ENCODE results near the gene FOXN3. TPM values are rescaled to one million over a fixed set of nuclear protein-coding genes. Genes with fewer than 3 reads are reported as not detected.

FOXN3 gene
- total RNA-seq, 2 experiments from 2014 or later, result 124 to 127 TPM

DNA sequence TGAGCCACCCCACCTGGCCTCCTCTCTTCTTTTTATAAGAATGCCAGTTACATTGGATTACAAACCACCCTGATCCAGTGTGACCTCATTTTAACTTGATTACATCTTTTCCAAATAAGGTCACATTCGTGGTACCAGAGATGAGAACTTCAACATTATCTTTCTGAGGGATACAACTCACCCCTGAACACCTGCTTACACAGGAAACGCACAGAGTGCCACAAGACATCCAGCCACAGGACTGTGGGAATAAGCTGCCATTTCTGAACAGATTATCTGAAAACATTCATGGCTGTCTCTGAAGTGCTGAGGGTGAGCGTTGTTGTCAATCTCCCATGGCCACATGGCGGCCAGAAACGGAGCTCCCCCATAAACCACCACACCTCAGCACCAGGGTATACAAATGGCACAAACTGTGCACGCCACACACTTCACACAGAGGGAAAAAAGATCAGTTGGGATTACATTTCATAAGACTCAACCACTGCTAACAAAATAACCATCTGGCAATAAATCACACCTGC, 23.7 kb downstream of the FOXN3 start:
- Histone ChIP-seq H3K9me3 (ENCODE audit: control insufficient read depth in 1 of 2, insufficient read depth in 1 of 2, low read length in 2 of 2) (no peaks in the 10 kb centered on the region), H3K4me1 (ENCODE audit: insufficient read depth, low read length) (peaks cover 20% of the 10 kb centered on the region), H3K36me3 (ENCODE audit: insufficient read depth, low read length) (peaks cover 4% of the 10 kb centered on the region), H3K4me3 (ENCODE audit: low read length) (no peak overlapping the region), H3K27ac (ENCODE audit: low read depth in 1 of 2, low read length in 2 of 2) (no peak overlapping the region), H3K27me3 (ENCODE audit: control insufficient read depth in 1 of 2, insufficient read depth in 2 of 2, low read length in 2 of 2) (no peaks in the 10 kb centered on the region)
- CTCF ChIA-PET, result no interaction called here
- Mint-ChIP-seq H3K4me3 (no peak overlapping the region), H3K4me1 (ENCODE audit: low read depth) (peaks cover 67% of the 10 kb centered on the region), H3K27ac (peak overlapping the region; percentile 15), H3K27me3 (no peaks in the 10 kb centered on the region), H3K9me3 (no peaks in the 10 kb centered on the region), H3K36me3 (ENCODE audit: low read depth) (peaks cover 20% of the 10 kb centered on the region)
- ATAC-seq (ENCODE audit: poor library complexity) (peak; percentile 39), DNase-seq (no peak)
- POLR2A ChIA-PET, result no interaction called here
- TF ChIP-seq, protein P1, sequence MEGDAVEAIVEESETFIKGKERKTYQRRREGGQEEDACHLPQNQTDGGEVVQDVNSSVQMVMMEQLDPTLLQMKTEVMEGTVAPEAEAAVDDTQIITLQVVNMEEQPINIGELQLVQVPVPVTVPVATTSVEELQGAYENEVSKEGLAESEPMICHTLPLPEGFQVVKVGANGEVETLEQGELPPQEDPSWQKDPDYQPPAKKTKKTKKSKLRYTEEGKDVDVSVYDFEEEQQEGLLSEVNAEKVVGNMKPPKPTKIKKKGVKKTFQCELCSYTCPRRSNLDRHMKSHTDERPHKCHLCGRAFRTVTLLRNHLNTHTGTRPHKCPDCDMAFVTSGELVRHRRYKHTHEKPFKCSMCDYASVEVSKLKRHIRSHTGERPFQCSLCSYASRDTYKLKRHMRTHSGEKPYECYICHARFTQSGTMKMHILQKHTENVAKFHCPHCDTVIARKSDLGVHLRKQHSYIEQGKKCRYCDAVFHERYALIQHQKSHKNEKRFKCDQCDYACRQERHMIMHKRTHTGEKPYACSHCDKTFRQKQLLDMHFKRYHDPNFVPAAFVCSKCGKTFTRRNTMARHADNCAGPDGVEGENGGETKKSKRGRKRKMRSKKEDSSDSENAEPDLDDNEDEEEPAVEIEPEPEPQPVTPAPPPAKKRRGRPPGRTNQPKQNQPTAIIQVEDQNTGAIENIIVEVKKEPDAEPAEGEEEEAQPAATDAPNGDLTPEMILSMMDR (IDR thresholded peaks at IDR 0.05), result no peak
- intact Hi-C loops (cut with DNase I, micrococcal nuclease), result no loop called here

DNA sequence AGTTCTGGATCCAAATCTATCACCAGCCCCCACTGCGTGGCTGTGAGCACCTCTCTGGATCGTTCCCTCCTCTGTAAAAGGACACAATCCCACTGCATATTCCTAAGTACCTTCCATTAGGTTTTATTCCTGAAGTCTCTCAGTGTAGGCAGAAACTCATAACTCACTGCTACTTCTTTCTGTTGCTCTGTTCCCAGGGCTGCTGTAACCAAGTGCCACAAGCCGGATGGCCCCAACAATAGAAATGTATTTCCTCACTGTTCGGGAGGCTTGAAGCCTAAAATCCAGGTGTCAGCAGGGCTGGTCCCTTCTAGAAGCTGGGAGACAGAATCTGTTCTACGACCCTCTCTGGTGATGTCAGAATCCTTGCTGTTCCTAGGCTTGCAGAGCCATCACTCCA, 24.9 kb downstream of the FOXN3 start:
- intact Hi-C loops (cut with DNase I, micrococcal nuclease), result no loop called here
- Histone ChIP-seq H3K27ac (ENCODE audit: low read depth in 1 of 2, low read length in 2 of 2) (no peak overlapping the region), H3K4me3 (ENCODE audit: low read length) (no peak overlapping the region), H3K36me3 (ENCODE audit: insufficient read depth, low read length) (peaks cover 7% of the 10 kb centered on the region), H3K27me3 (ENCODE audit: control insufficient read depth in 1 of 2, insufficient read depth in 2 of 2, low read length in 2 of 2) (no peaks in the 10 kb centered on the region), H3K4me1 (ENCODE audit: insufficient read depth, low read length) (peaks cover 24% of the 10 kb centered on the region), H3K9me3 (ENCODE audit: control insufficient read depth in 1 of 2, insufficient read depth in 1 of 2, low read length in 2 of 2) (no peaks in the 10 kb centered on the region)
- H3K27ac Mint-ChIP-seq, result no peak overlapping the region
- ChIA-PET POLR2A (interaction anchor here (0.5 kb wide), 1 partner anchor 377 kb away, joined by 3 read pairs; no protein-coding TSS in a partner anchor), CTCF (no interaction called here)
- TF ChIP-seq, protein P1 (IDR thresholded peaks at IDR 0.05), result no peak
- peaks cover 17% of the 10 kb centered on the region for H3K36me3 Mint-ChIP-seq (ENCODE audit: low read depth)
- H3K4me3 Mint-ChIP-seq, result no peak overlapping the region
- DNase-seq (no peak), ATAC-seq (ENCODE audit: poor library complexity) (no peak)
- H3K9me3 Mint-ChIP-seq, result no peaks in the 10 kb centered on the region
- H3K27me3 Mint-ChIP-seq, result no peaks in the 10 kb centered on the region
- H3K4me1 Mint-ChIP-seq (ENCODE audit: low read depth), result peaks cover 67% of the 10 kb centered on the region

DNA sequence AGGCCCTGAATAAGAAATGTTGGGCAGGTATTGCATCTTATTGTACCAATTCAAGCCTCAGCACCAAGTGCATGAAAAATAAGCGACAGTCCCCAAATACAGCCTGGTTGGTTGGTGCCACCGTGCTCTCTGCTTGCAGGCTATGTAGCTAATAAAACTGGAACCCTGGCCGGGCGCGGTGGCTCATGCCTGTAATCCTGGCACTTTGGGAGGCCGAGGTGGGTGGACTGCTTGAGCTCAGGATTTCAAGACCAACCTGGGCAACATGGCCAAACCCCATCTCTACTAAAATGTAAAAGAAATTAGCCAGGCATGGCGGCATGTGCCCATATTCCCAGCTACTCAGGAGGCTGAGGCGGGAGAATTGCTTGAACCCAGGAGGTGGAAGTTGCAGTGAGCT, 25.5 kb downstream of the FOXN3 start:
- Mint-ChIP-seq H3K27ac (no peak overlapping the region), H3K4me1 (ENCODE audit: low read depth) (peaks cover 68% of the 10 kb centered on the region), H3K4me3 (no peak overlapping the region), H3K27me3 (no peaks in the 10 kb centered on the region), H3K36me3 (ENCODE audit: low read depth) (peaks cover 17% of the 10 kb centered on the region), H3K9me3 (no peaks in the 10 kb centered on the region)
- H3K4me3 ChIP-seq (ENCODE audit: low read length), result no peak overlapping the region
- H3K4me1 ChIP-seq (ENCODE audit: insufficient read depth, low read length), result peaks cover 24% of the 10 kb centered on the region
- TF ChIP-seq, protein P1 (IDR thresholded peaks at IDR 0.05), result no peak
- ChIA-PET CTCF (no interaction called here), POLR2A (no interaction called here)
- H3K36me3 ChIP-seq (ENCODE audit: insufficient read depth, low read length), result peaks cover 7% of the 10 kb centered on the region
- intact Hi-C loops (cut with DNase I, micrococcal nuclease), result no loop called here
- no peaks in the 10 kb centered on the region for H3K27me3 ChIP-seq (ENCODE audit: control insufficient read depth in 1 of 2, insufficient read depth in 2 of 2, low read length in 2 of 2)
- H3K9me3 ChIP-seq (ENCODE audit: control insufficient read depth in 1 of 2, insufficient read depth in 1 of 2, low read length in 2 of 2), result no peaks in the 10 kb centered on the region
- no peak overlapping the region for H3K27ac ChIP-seq (ENCODE audit: low read depth in 1 of 2, low read length in 2 of 2)
- ATAC-seq (ENCODE audit: poor library complexity) (no peak), DNase-seq (no peak)
